HepG2 (cell line): Measurements from ENCODE around the gene STXBP2. TPM values are rescaled to one million over a fixed set of nuclear protein-coding genes. Genes with fewer than 3 reads are reported as not detected.

ENCODE experiments used
- ATAC-seq: fragments of 200-7000 bp; cut with Tn5 transposase; 3 replicates; pipeline ENCODE4 v1.9.1; 2020; ENCODE audit warnings: mild to moderate bottlenecking, moderate library complexity
- BruUV-seq: library from RNA; stranded (reverse); fragments of 400-500 nt; replicated peaks from 2 replicates; lab custom pipeline; 2021; lab: Mats Ljungman, UMichigan
- CTCF ChIA-PET: fragments of 300-600 bp; formaldehyde crosslinking; extraction: SDS; loops from one replicate; lab custom pipeline; 2021; ENCODE audit warnings: low total read pairs, inconsistent platforms, low intra/inter-chr PET ratio; lab: Yijun Ruan, JAX
- POLR2A ChIA-PET: fragments of 350-600 bp; sonication (Branson Sonifier 250); formaldehyde crosslinking; loops from one replicate; lab custom pipeline; 2020; ENCODE audit warnings: antibody characterized with exemption, inconsistent platforms; lab: Yijun Ruan, JAX
- DNase-seq: peaks from one replicate; pipeline ENCODE4 v3.0.0-alpha.2; 2015; ENCODE audit warnings: low spot score
- FAIRE-seq: peaks from 3 replicates; lab custom pipeline; 2011; peaks lifted over from hg19 to GRCh38; lab: Jason Lieb, UNC
- H2AFZ ChIP-seq: one replicate; pipeline ENCODE4 v1.6.1; 2011; ENCODE audit warnings: low read length, inconsistent platforms
- H3K27ac ChIP-seq: fragments of 300-600 bp; 3 replicates; pipeline ENCODE4 v1.8.0; 2011; ENCODE audit warnings: mixed run types, mild to moderate bottlenecking, mixed read lengths, low read length, inconsistent platforms; ENCODE audit not compliant: insufficient read depth; ENCODE audit errors: extremely low read length
- H3K27me3 ChIP-seq, 2 experiments: fragments of 200-600 bp in 1 of 2; 2 replicates in 1 of 2; 3 replicates in 1 of 2; pipeline versions ENCODE4 v1.6.0 to v1.8.0; 2011; ENCODE audit warnings: low read length in 2 of 2, mild to moderate bottlenecking in 2 of 2, moderate library complexity in 2 of 2, inconsistent platforms in 1 of 2; ENCODE audit not compliant: insufficient read depth in 2 of 2, control insufficient read depth in 1 of 2
- H3K36me3 ChIP-seq, 2 experiments: fragments of 200-600 bp in 1 of 2; replicated peaks in 1 of 2; 2 replicates in 1 of 2; 3 replicates in 1 of 2; pipeline versions ENCODE4 v1.5.1 to v1.8.0; 2011; ENCODE audit warnings: low read length in 2 of 2, inconsistent platforms in 1 of 2; ENCODE audit not compliant: insufficient read depth in 2 of 2, control insufficient read depth in 1 of 2
- H3K4me1 ChIP-seq: 2 replicates; pipeline ENCODE4 v1.5.1; 2012; ENCODE audit warnings: low read length, inconsistent platforms; ENCODE audit not compliant: insufficient read depth
- H3K4me2 ChIP-seq: 2 replicates; pipeline ENCODE4 v1.6.0; 2011; ENCODE audit warnings: low read depth, low read length, inconsistent platforms
- H3K4me3 ChIP-seq, 3 experiments: fragments of 200-600 bp in 1 of 3; sonication (generic), shearing (Covaris generic) in 1 of 3; replicated peaks in 1 of 3; 2 replicates each; pipeline ENCODE4 v1.5.1; 2011 to 2016; ENCODE audit warnings: low read length in 3 of 3, inconsistent platforms in 2 of 3, low read depth in 2 of 3, mild to moderate bottlenecking in 2 of 3, control low read depth in 1 of 3, mixed read lengths in 1 of 3; ENCODE audit not compliant: insufficient read depth in 1 of 3
- H3K79me2 ChIP-seq: one replicate; pipeline ENCODE4 v1.6.1; 2011; ENCODE audit warnings: low read length, inconsistent platforms; ENCODE audit not compliant: insufficient read depth
- H3K9ac ChIP-seq: 2 replicates; pipeline ENCODE4 v1.6.0; 2011; ENCODE audit warnings: mild to moderate bottlenecking, low read depth, low read length, inconsistent platforms; ENCODE audit not compliant: insufficient read depth
- H3K9me3 ChIP-seq: 2 replicates; pipeline ENCODE4 v1.5.1; 2012; ENCODE audit warnings: mild to moderate bottlenecking, low read length
- H4K20me1 ChIP-seq: 2 replicates; pipeline ENCODE4 v1.6.0; 2011; ENCODE audit warnings: inconsistent platforms, mild to moderate bottlenecking, low read length, moderate library complexity; ENCODE audit not compliant: insufficient read depth
- CEBPZ ChIP-seq: IDR thresholded peaks from 2 replicates; pipeline ENCODE4 v1.6.1; 2012; ENCODE audit warnings: low read length, improper control_type of control experiment
- CREB1 ChIP-seq, 2 experiments: fragments of 450-650 bp in 1 of 2; IDR thresholded peaks; 2 replicates each; pipeline ENCODE4 v1.6.1; 2016 to 2017; ENCODE audit warnings: control low read depth in 1 of 2, mild to moderate bottlenecking in 1 of 2, missing compliant biosample characterization in 1 of 2, missing genetic modification characterization in 1 of 2
- NFRKB ChIP-seq: fragments of 450-650 bp; IDR thresholded peaks from 2 replicates; pipeline ENCODE4 v1.6.1; 2017
- PHF8 ChIP-seq: sonication (generic); formaldehyde crosslinking; IDR thresholded peaks from 2 replicates; pipeline ENCODE4 v1.5.0; 2020; ENCODE audit warnings: missing genetic modification reagents
- RFXANK ChIP-seq: IDR thresholded peaks from 2 replicates; pipeline ENCODE4 v1.6.1; 2016
- U2AF2 ChIP-seq: fragments of 200-400 bp; formaldehyde crosslinking; IDR thresholded peaks from 2 replicates; pipeline ENCODE4 v1.6.1; 2017; ENCODE audit warnings: low read depth, mild to moderate bottlenecking, low read length
- USF2 ChIP-seq, 2 experiments: sonication (generic) in 1 of 2; formaldehyde crosslinking in 1 of 2; IDR thresholded peaks; 2 replicates each; pipeline versions ENCODE4 v1.5.1 to v1.6.1; 2011 to 2020; ENCODE audit warnings: borderline replicate concordance in 1 of 2, low read depth in 1 of 2, low read length in 1 of 2, mild to moderate bottlenecking in 1 of 2, missing genetic modification reagents in 1 of 2, moderate library complexity in 1 of 2
- ZBTB7B ChIP-seq: sonication (generic); formaldehyde crosslinking; IDR thresholded peaks from 2 replicates; pipeline ENCODE4 v1.4.0; 2020; ENCODE audit warnings: missing genetic modification reagents
- ZNF138 ChIP-seq: sonication (generic); formaldehyde crosslinking; IDR thresholded peaks from 2 replicates; pipeline ENCODE4 v1.5.0; 2020; ENCODE audit warnings: mild to moderate bottlenecking, low read depth, missing genetic modification reagents
- ZNF563 ChIP-seq: sonication (generic); formaldehyde crosslinking; IDR thresholded peaks from 2 replicates; pipeline ENCODE4 v1.8.0; 2022; ENCODE audit warnings: mild to moderate bottlenecking, moderate library complexity, missing genetic modification reagents
- ZNF609 ChIP-seq: sonication (generic); formaldehyde crosslinking; IDR thresholded peaks from 2 replicates; pipeline ENCODE4 v1.4.0; 2020; ENCODE audit warnings: mild to moderate bottlenecking, missing genetic modification reagents, borderline replicate concordance
- ZNF749 ChIP-seq: sonication (generic); formaldehyde crosslinking; IDR thresholded peaks from 2 replicates; pipeline ENCODE4 v1.8.0; 2022; ENCODE audit warnings: mild to moderate bottlenecking, missing genetic modification reagents, moderate library complexity, borderline replicate concordance
- WGBS: methylation state at CpG from one replicate; pipeline ENCODE4 v1.1.6; 2017; ENCODE audit warnings: low lambda C conversion rate; 5-methylcytosine and 5-hydroxymethylcytosine counted together
- in situ Hi-C: cut with HindIII; loops from 2 replicates; pipeline ENCODE4 v1.10.0; 2017; ENCODE audit warnings: low pct_unique_long_range_greater_than_20kb; ENCODE audit not compliant: extremely low pct_ligation_motif_present
- intact Hi-C: fragments of 100-400 bp; cut with micrococcal nuclease; formaldehyde crosslinking; loops from one replicate; pipeline ENCODE4 v1.10.0; 2022; ENCODE audit not compliant: unreplicated experiment
- polyA plus RNA-seq, 8 experiments: library from polyadenylated mRNA; depleted of rRNA in 3 of 8; stranded (reverse) in 7 of 8; unstranded in 1 of 8; fragments of >200 nt; fragmentation: Illumina TruSeq in 4 of 8; extraction: Trizol in 4 of 8; gene quantifications; 2 replicates each; pipeline versions ENCODE4 v1.2.1 to v1.2.3, GENCODE V29; 2011 to 2016; ENCODE audit warnings: low read depth in 4 of 8, missing spikeins in 1 of 8, mixed read lengths in 1 of 8; ENCODE audit not compliant: insufficient read depth in 1 of 8
- total RNA-seq, 5 experiments: library from RNA; depleted of rRNA; stranded (reverse); fragments of >200 nt; fragmentation: Illumina TruSeq; extraction: Trizol; gene quantifications; 2 replicates each; pipeline ENCODE4 v1.2.3, GENCODE V29; 2016; ENCODE audit warnings: low read depth in 1 of 5

The STXBP2 gene
- total and polyA plus RNA-seq, 2 of the 13 experiments (the other 11 are each of a cell fraction or from before 2014, with no cell fraction given): 22.8 to 40.1 TPM

GRCh38 chr19:7602935-7603497 is 33.9 kb upstream of the STXBP2 start:
- H3K9ac ChIP-seq: no peak overlapping the region
- H3K4me3 ChIP-seq: no peak overlapping the region
- WGBS: 96% methylated on average over 11 of the region's 11 CpGs
- no peaks in the 10 kb centered on the region for H3K9me3 ChIP-seq
- no peak overlapping the region for H2AFZ ChIP-seq
- FAIRE-seq (no peak), DNase-seq (no peak), ATAC-seq (no peak)
- no TSS peak for BruUV-seq
- in situ Hi-C loops: no loop called here
- H3K36me3 ChIP-seq: peaks cover 23 to 46% of the 10 kb centered on the region in 2 experiments; a peak in 4 of 5 replicates
- CTCF ChIA-PET: no interaction called here
- no peak overlapping the region for H3K4me2 ChIP-seq
- POLR2A ChIA-PET: no interaction called here
- peaks cover 6% of the 10 kb centered on the region; the same call in 1 of the 2 replicates for H3K4me1 ChIP-seq
- no peak overlapping the region for H3K27ac ChIP-seq
- intact Hi-C loops: no loop called here
- H4K20me1 ChIP-seq: peaks cover 51% of the 10 kb centered on the region
- H3K79me2 ChIP-seq: peaks cover 47% of the 10 kb centered on the region
- H3K27me3 ChIP-seq: no peaks in the 10 kb centered on the region
- TF ChIP-seq PHF8 (CRISPR knock-in tag): no peak
- TF ChIP-seq ZNF138 (CRISPR knock-in tag): no peak
- TF ChIP-seq U2AF2: no peak
- no peak for TF ChIP-seq CREB1 (IDR thresholded peaks at IDR 0.05)
- TF ChIP-seq CREB1 (CRISPR knock-in tag; IDR thresholded peaks at IDR 0.05): no peak
- no peak for TF ChIP-seq ZNF609 (CRISPR knock-in tag)
- no peak for TF ChIP-seq NFRKB
- TF ChIP-seq RFXANK (CRISPR knock-in tag): no peak
- TF ChIP-seq CEBPZ: no peak
- TF ChIP-seq ZNF749 (CRISPR knock-in tag): no peak
- no peak for TF ChIP-seq USF2 (IDR thresholded peaks at IDR 0.05; ENCODE audit: low read depth, low read length)
- no peak for TF ChIP-seq USF2 (CRISPR knock-in tag; IDR thresholded peaks at IDR 0.05; ENCODE audit: borderline replicate concordance)
- no peak for TF ChIP-seq ZBTB7B (CRISPR knock-in tag)
- no peak for TF ChIP-seq ZNF563
